Stimulated activated CD8-positive, alpha-beta memory T cell treated with anti-CD3 and anti-CD28 coated beads, Interleukin-4, amount 100 ng/mL, for 1 hour (primary cell): ENCODE data around the gene CTNNBL1.

ENCODE experiments used
- DNase-seq, 2 donors: peaks; one replicate each; pipeline ENCODE4 v3.0.0-alpha.2; 2020; ENCODE audit warnings: low read depth in 2 of 2, low spot score in 1 of 2

CTNNBL1 gene

DNA sequence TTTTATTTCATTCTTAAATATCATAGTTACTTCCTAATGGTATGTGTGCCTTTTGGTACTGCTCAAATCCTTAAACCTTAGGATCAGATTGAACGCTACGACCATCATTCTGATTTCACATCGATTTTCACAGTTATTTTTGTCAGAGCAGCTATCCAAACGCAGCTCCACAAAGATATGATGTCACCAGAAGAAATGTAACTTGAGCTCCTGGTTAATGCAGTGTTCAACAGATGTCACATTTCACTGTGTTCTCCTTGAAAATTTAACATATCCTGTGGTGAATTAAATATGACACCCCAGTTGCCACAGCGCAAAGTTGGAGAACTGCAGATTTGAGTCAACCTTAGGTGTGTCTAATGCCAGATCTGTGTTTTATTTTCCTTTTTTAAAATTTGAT lies 81.4 kb downstream of the CTNNBL1 start:
- no peak for DNase-seq

DNA sequence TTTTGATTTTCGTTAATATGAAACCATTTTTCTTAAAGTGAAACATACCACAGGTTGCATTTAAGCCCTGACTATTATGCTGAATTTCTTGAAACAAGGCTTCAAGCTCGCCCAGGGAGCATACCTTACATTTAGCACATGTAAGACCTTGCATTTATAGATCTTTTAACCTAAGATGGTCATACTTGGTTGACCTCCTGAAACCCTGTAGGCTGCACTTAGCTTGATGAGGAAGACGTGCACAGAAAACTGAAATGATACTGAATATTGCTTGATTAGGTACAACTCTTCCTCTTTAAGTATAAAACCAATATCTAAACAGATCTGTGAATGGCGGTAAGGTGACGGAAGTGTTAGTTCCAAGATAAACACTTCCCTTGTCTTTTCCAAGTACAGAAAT lies 82.2 kb downstream of the CTNNBL1 start:
- DNase-seq, result no peak

DNA sequence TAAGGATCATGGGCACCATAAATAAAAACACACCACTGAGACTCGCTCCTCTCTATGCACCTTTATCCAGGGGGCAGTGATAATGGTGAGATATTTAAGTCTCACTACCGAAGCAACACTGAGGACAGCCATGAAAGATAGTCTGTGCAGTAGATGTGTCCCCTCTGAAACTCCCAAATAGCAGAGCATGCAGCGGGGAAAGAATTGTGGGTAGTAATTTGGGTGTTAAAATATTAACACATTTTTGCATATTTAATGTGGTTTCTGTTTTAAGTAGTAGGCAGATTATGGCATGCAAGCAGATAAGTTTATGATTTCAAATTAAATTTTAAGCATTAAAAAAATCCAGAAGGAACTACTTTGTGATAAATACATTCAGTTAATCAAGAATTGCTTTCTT lies 82.7 kb downstream of the CTNNBL1 start:
- DNase-seq, result no peak

DNA sequence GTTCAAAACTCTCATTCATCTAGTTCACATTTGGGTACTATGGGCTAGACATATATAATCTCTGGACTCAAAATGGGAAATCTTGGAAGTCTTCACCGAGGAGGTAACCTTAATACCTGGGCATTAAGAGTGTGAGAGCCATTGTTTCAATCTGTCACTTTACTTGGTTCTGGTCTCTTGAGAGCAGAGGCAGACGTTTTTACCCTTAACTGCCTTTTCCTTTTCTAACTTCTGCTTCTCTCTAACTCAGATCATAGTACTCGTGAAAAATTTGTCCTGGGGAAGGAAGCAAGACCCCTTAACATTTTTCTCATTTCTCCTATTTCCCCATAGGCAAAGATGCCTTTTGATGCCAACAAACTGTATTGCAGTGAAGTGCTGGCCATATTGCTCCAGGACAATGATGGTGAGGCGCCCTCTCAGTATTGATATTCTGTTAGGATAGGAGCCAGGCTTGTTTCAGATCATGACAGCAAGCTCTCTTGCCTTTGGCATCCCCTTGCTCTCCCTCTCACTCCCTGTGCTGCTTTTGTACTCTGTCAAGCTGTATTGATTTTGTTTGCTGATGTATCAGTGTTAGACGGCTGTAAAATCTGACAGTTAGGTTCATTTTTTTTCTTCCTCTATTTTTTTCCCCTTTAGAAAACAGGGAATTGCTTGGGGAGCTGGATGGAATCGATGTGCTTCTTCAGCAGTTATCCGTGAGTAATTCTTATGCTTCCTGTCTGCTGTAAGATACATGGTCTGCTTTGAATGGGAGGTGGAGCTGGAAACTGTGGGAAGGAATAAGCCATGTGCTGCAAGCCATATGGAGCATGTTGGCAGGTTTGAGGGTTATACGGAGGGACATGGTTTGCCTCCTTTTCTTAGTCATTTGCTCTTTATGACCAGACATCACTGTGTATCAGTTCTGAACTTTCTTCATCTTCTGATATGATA lies 83.5 kb downstream of the CTNNBL1 start:
- DNase-seq, result no peak

DNA sequence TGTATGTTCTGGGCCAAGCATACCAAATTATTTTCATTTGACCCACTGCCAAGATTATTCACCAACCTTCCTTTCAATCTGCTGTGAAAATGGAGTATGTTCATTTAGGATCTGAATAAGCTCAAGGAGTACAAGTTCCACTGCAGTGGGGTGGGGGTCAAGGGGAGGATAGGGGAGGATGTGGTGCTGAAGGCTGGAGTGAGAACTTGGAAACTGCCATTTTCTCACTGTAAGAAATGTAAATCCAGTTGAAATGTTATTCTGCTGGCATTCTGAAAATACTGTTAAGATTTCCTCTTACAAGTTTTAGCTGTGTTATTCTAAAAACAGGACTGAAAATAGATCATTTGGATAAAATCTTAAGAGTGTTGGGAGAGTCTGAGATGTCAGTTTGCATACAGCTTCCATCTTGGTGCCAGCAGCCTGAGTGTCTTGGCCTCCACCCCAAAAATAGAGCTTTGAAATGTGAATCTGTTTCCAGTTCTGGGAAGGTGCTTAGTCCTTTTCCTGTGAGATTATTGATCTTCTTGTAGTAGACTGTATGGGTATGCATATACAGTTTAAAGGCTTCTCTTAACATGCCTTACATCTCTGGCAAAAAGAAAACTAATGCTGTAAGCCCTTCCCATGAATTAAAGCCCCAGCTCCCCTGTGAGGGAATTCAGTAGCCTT lies 84.3 kb downstream of the CTNNBL1 start:
- no peak for DNase-seq

DNA sequence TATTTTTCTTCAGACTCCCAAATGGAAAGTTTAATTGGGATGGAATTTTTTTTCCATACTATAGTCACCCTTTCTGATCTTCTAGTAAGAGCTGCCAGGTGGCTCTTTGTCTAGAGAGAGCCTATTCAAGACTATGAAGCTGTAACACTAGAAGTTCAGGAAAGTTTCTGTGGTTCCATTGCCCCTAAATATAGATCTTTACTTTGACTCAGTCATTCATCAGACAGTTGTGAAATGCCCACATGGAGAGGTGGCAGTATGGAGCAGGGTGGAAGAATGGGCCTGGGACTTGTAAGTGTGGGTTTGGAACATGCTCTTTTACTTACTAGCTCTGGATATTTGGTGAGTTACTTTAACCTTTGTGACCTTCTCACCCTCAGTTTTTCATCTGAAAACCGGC lies 87.8 kb downstream of the CTNNBL1 start:
- no peak for DNase-seq

DNA sequence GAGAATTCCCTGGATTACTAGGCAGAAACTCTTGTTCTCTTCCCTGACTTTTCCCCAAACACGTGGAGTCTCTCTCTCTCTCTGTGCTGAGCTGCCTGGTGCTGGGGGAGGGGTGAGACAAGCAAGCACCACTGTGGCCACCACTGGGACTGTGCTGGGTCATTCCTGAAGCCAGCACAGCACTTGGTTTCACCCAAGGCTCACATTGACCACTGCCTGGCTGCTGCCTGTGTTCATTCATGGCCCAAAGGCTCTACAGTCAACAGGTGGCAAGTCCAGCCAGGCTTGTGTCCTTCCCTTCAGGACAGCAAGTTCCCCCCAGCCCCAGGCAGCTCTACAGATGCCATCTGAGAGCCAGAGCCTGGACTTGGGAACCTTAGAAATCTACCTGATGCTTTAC lies 92.2 kb downstream of the CTNNBL1 start:
- no peak for DNase-seq

DNA sequence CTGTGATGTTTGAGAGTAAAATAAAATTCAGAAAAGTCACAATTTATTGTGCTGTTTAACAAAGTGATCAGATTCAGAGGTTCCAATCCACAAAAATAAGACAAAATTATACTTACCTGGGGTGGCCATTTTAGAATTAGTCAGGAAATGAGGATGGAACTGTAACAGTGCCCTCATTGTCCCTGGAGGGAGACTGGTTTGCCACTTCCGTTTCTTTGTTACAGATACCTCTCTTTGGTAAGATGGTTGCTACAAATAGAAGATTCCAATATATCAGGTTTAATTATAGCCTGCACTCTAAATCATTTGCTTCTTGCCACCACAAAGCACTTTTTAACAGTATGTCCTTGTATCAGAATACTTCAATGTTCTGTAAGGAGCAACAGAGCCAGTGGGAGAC lies 95.6 kb downstream of the CTNNBL1 start:
- no peak for DNase-seq

DNA sequence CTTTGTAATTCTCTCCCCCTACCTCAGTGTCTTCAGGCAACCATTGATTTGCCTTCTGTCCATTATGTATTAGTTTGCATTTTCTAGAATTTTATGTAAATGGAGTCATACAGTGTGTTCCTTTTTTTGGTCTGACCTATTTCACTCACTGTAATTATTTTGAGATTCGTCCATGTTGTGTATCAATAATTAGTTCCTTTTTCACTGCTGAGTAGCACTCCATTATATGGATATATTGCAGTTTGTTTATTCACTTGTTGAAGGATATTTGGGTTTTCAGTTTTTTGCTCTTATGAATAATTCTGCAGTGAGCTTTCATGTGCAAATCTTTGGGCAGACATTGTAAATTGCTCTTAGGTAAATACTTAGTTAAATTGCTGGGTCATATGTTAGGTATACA lies 97.1 kb downstream of the CTNNBL1 start:
- no peak for DNase-seq

DNA sequence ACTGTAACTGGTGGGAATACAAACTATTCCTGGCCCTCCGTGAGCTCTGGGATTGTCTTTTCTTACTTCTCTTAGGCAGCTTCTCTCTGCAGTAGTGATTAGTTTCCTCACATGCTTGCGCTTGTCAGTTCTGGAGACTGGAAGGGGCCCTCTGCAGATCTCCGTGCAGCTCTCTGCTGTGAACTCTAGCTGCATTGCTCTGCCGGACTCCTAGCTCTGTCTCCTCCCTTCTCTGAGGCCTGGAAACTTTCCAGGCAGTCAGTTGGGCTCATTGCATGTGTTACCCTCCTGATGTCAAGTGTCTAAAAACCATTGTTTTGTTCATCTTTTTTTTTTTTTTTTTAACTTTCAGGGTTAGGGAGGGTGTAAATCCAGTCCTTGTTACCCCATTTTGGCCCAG lies 102.3 kb downstream of the CTNNBL1 start:
- DNase-seq, result no peak

DNA sequence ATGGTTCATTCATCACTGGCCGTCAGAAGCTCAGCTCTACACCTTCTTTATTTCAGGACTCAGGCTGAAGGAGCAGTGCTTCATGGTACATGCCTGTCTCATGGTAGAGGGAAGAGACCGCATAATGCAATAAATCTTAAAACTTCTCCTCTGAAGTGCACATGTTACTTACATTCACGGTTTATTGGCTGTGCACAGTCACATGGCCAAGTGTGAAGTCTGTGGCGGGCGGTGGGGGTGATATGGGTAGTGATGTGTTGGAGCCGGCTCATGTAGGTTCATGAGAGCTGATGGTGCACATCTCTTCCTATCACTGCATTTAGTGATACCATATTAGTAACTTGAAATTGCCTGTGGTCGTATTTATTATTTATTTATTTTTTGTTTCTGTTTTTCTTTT lies 102.9 kb downstream of the CTNNBL1 start:
- no peak for DNase-seq

DNA sequence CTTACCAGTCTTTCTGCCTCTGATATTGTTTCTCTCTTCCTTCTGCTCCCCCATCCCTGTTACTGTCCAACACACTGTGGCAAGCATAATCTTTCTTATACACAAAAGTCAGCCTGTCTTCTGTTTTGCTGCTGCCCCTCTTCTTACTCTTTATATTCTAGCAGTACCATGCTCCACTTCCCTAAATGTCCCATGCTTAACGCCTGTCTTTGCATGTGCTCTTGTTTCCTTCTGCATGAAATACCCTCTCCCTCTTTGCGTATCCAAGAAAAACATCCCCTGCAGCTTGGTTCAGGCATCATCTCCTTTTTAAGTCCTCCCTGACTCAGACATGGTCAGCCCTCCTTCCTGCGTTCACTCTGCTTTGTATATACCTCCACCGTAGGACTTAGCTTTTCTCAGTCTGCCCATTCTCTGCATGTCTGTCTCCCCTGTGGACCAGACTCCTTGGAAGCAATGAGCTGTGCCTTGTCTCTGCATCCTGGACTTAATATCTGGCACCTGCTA lies 103.9 kb downstream of the CTNNBL1 start:
- DNase-seq, result no peak

DNA sequence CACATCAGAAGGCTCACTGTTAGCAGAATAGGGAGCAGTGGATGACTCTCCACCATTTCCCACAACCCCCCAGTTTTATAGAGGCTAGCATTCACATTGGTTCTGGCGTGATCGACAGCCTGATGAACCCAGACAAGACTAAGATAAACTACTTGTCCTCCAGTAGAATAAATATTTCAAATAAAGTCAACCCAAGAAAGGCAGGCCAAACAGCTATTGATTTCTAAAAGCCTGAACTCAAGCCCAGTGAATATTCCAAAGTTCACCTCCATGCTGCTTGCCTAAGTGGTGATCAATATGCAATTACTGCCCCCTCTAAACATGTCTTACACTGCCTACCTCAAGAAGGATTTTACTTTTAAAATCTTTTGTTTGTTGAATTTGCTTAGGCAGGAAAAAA lies 104.5 kb downstream of the CTNNBL1 start:
- DNase-seq, result no peak

DNA sequence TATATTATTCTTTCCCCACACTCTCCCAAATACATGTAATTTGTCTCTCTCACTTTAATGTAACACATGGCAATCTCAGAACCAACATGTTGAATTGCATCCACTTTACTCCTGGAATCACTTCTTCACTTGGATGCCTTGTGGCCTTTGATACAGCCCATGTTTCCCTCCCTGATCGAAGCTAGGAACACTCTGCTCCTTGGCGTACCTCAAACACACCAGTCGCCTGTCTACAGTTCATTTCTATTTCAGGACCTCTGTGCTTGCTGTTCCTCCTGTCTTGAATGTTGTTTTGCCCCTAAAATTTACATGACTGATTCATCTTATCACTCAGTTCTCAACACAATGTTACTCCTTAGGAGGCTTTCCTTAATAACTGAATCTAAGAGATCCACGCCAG lies 106.8 kb downstream of the CTNNBL1 start:
- DNase-seq, result no peak

DNA sequence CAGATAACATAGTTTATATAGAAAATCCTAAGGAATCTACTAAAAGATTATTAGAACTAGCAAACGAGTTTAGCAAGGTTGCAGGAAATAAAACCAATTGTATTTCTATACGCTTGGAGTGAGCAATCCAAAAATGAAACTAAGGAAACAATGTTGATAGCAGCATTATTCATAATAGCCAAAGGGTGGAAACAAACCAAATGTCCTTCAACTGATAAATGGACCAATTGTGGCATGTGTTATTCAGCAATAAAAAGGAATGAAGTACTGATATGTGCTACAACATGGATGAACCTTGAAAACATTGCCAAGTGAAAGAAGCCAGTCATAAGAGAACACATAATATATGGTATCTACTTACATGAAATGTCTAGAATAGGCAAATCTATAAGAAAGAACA lies 108.1 kb downstream of the CTNNBL1 start:
- no peak for DNase-seq

DNA sequence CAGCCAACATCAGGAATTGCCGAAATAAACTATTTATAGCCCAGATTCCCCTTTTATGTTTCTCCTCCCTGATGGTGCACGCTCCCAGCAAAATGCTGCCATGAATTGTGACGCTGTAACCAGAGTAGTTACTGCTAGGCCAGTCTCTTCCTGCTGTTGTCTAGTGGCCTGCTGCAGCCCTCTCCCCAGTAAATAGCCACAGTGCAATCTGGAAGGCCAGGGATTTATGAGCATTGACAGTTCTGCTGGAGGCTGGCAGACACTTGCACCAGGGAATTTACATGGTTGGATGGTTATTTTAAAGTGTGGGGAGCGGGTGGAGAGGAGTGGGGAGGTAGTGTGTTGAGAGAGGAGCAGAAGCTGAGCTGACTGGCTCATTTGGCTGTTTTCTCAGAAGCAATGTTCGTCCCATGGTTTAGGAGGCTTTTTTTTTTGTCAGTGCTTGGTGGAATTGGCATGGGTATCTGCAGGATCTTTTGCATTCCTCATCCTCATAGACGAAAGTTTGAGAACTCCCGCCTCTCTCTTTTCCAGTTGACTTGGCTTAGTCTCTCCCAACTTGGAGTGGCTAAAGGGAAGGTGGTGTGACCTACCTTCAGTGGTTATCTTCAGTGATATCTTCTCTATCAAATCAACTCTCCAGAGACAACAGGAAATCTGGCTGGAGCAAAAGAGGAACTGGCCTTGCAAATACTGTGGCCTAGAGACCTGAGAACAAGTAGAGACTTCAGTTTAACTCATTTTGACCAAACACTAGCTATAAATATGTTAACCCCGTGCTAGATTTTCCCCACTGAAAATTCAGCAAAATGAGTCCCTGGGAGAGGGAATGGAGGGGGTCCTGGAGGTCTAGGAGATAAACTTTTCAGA lies 109.8 kb downstream of the CTNNBL1 start:
- DNase-seq, result no peak

DNA sequence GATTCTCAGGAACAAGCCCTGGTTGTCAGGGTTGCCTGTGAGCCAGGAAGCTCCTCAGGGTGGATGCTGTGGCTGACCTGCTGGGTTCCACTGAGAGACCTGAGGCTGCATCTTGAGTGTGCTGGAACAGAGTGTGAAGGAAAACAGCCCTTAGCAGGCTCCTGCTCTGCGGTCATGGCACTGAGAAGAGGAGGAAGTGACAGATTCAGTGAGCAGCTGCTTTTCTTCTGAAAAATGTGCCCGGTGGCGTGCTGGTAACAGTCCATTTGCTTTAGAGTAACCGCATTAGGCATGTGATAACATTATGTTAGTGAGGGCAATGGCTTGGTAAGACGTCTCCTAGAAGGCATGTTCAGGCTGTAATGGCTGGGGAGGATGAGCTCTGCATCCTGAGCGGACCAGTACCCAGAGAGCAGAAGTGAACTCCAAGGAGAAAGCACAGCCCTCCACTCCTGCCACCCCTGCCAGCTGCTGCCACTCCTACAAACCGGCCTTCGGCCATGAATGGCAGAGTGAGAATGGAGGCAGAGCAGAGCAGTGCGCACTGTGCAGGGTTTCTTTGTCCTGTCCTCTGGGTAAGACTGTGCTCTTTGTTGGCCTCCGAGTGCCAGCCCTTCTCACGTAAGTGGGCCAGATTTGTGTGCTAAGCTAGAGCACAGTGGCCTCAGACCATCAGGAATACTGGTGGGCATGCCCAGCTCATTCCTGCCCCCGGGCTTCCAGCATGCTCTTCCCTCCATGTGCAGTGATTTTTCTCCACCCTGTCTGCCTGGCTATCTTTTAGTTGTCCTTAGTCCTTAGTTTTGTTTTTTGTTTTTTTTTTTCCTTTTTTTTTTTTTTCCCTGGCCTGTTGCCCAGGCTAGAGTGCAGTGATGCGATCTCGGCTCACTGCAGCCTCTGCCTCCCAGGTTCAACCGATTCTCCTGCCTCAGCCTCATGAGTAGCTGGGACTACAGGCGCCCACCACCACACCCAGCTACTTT lies 111.0 kb downstream of the CTNNBL1 start:
- DNase-seq, result no peak

DNA sequence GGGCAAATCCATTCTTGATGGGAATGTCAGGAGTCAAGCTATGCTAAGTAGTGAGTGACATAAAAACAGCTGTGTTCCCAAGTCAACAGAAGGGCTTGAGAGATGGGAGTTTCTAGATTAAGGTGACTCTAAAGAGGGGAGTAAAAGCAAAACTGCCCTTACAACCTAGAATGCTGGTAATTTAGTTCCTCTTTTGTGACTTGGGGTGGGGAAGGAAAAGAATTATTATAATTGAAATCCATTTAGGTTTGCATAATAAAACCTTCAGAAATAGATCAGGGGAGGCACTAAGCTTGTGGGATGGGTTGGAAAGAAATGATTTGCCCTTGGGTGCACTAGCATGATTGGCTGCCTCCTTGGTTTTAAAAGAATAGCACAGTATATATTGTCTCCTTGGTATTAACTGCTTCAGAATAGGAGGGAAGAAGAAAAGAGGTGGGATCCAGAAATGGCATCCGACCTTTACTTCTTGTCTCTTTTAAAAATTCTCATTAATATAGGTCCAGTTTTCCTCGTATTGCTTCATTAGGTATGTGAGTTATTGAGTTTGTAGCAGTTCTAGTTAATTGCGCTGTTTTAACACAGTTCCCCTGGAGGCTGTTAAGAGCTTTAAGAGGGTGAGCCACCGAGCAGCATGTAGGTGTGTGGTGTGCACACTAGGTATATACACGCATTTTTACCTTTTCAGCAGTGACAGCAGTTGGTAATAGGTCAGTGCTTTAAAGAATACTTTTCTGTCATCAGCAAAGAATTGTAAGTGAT lies 113.8 kb downstream of the CTNNBL1 start:
- DNase-seq, result no peak

DNA sequence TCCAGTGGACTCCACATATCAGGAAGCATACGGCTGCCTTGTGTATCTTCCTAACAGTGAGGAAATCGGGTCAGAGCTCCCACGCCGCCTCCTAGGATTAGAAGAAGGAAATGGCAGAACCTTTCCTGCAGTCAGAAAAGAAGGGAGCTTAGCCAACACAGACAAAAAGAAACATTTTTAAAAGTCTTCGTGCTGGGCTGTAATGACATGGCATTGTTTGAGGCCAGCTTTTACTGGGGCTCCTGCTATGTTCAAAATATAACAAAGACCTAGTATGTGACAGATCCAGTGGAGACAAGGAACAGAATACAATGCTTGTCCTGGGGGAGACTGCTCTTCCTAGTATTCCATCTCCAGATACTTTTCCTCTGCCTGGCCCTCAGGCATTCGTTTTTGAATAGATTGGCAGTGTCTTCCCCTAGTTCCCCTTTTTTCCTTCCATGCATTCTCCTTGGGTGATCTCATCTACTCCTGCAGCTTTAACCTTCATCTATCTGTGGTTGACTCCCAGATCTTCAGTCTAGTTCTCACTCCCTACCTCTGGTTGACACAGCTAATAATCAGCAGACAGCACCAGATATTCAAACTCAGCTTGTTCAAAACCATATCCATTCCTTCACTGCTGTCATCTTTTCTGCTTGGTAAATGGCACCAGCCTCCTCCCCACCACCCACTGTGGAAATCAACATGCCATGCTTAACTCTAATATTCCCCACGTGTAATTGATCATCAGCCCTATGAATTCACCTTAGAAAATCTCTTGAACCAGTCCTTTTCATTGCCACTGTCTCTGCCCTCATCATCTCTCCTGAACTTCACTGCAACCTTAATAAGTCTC lies 114.6 kb downstream of the CTNNBL1 start:
- DNase-seq, result no peak
